ENCODE results near the gene PDCD2.

PDCD2 gene

GRCh38 chr6:170561555-170561954, 22.9 kb downstream of the PDCD2 start:
- Histone ChIP-seq H3K4me1 (ENCODE audit: control insufficient read depth, insufficient read depth, low read length) (no peaks in the 10 kb centered on the region), H3K9me3 (ENCODE audit: control insufficient read depth, insufficient read depth, low read depth, low read length) (no peaks in the 10 kb centered on the region), H3K4me3 (ENCODE audit: low read depth, low read length) (no peak overlapping the region), H3K27ac (ENCODE audit: extremely low read depth, low read depth, low read length) (no peak overlapping the region), H3K36me3 (ENCODE audit: control insufficient read depth in 2 of 2, insufficient read depth in 1 of 2, low read length in 2 of 2) (peaks cover 59 to 92% of the 10 kb centered on the region in 2 experiments)
- POLR2A ChIA-PET = interaction anchor here (1.1 kb wide), 1 partner anchor 23 kb away, joined by 4 read pairs; the partner anchor contains the start of gene PDCD2
- CTCF ChIA-PET = no interaction called here
- TF ChIP-seq KLF7 (tag by site-specific recombination; IDR thresholded peaks at IDR 0.05; ENCODE audit: borderline replicate concordance) = no peak
- TF ChIP-seq ZNF350 (tag by site-specific recombination; IDR thresholded peaks at IDR 0.05) = no peak

- no peak for TF ChIP-seq PRDM2 (tag by site-specific recombination; IDR thresholded peaks at IDR 0.05; ENCODE audit: borderline replicate concordance)
- TF ChIP-seq ZNF600 (tag by site-specific recombination; IDR thresholded peaks at IDR 0.05) = peak; percentile 49; the same call in 1 of the 2 replicates
- no peak for TF ChIP-seq SCRT1 (tag by site-specific recombination; IDR thresholded peaks at IDR 0.05; ENCODE audit: borderline replicate concordance)
- no peak for TF ChIP-seq ZNF513 (tag by site-specific recombination; IDR thresholded peaks at IDR 0.05)
- TF ChIP-seq ZNF16 (tag by site-specific recombination; IDR thresholded peaks at IDR 0.05; ENCODE audit: low read depth) = no peak
- TF ChIP-seq ZNF621 (tag by site-specific recombination; IDR thresholded peaks at IDR 0.05) = no peak
- TF ChIP-seq PRDM10 (tag by site-specific recombination; IDR thresholded peaks at IDR 0.05) = no peak
- TF ChIP-seq ZFHX2 (tag by site-specific recombination; conservative IDR thresholded peaks at IDR 0.05) = no peak
- no peak for TF ChIP-seq ZBTB11 (tag by site-specific recombination; conservative IDR thresholded peaks at IDR 0.05; ENCODE audit: low read depth)
- TF ChIP-seq ZNF660 (tag by site-specific recombination; IDR thresholded peaks at IDR 0.05) = no peak
- TF ChIP-seq SP2 (tag by site-specific recombination; IDR thresholded peaks at IDR 0.05) = no peak
- TF ChIP-seq BCL11A (tag by site-specific recombination; IDR thresholded peaks at IDR 0.05; ENCODE audit: low read depth) = no peak
- no peak for TF ChIP-seq KLF1 (tag by site-specific recombination; IDR thresholded peaks at IDR 0.05)
- no peak for TF ChIP-seq ZNF404 (tag by site-specific recombination; IDR thresholded peaks at IDR 0.05)
- TF ChIP-seq ZBTB48 (tag by site-specific recombination; IDR thresholded peaks at IDR 0.05) = 0 out of 2 replicates have a peak, but pooled peaks have one; percentile 22
- no peak overlapping the region for H3K27ac ChIP-seq (ENCODE audit: extremely low read depth, low read depth, low read length)
- H3K4me3 ChIP-seq (ENCODE audit: low read depth, low read length) = peak overlapping the region; percentile 98
- POLR2A ChIA-PET = interaction anchor here (3.1 kb wide), 1 partner anchor 29 kb away, joined by 16 read pairs; the partner anchor contains the start of gene PDCD2
- CTCF ChIA-PET = interaction anchor here (1.0 kb wide), 2 partner anchors 26 to 724 kb away, joined by 3 to 4 read pairs; no protein-coding TSS in a partner anchor
- no peaks in the 10 kb centered on the region for H3K9me3 ChIP-seq (ENCODE audit: control insufficient read depth, insufficient read depth, low read depth, low read length)
- H3K36me3 ChIP-seq (ENCODE audit: control insufficient read depth in 2 of 2, insufficient read depth in 1 of 2, low read length in 2 of 2) = peaks cover 11 to 50% of the 10 kb centered on the region in 2 experiments
- H3K4me1 ChIP-seq (ENCODE audit: control insufficient read depth, insufficient read depth, low read length) = peaks cover 9% of the 10 kb centered on the region
Measured at GRCh38 chr6:170555305-170555704, 29.1 kb downstream of the PDCD2 start.
